Measurements from ENCODE around the gene MGP.
A peak's percentile ranks its signal among the peaks of the same experiment; 100 is the strongest.

Gene MGP

DNA sequence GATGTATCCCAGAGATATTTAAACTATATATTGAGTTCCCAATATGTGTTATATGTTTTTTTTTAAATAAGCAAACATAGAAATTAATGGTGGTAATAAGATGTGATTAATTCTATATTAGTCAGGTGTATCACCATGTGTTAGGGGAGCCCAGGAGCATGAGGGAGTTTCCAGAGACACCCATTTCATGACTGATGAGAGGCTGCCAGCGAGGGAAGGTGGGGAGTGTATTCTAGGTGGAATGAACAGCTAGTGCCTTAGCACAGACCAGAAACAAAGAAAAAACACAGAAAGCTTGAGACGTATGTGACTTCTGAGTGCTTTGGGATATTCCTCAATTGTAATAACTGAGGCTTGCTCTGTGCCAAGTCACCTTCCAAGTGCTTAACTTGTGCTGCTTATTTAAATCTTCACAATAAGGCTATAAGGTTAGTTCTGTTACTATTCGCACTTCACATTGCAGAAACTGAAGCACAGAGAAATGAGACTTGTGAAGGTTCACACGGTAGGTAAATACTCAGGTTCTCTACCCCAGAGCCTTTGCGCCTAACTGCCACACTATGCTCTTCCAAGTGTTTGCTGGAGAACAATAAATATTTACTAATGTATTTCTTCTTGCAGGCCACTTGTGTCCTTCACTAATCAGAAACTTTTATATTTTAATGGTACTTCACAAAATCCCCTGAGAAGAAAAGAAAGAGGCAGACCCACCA is 17.9 kb upstream of the MGP start:
- DNase-seq (ENCODE audit: low read depth), result no peak

- DNase-seq (ENCODE audit: low read depth), result no peak
These were observed 16.8 kb upstream of the MGP start for GRCh38 chr12:14902465-14902864.

DNA sequence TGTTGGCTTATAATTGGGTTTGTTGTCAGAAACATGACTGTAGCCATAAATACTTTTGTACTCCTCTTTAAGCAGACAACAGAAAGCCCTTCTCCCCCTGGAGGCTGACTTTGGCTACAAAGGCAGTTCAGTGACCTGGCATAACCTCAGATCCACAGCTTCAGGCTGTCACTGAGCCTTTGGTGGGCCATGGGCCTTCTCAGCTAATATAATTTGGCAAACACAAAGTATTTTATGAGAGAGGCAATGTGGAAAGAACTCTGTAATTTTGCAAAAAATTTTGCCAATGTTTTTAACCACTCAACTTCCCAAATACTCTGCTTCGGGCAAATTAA is 15.5 kb upstream of the MGP start:
- no peak for DNase-seq (ENCODE audit: low read depth)

- DNase-seq (ENCODE audit: low read depth), result no peak
These were observed 15.0 kb upstream of the MGP start for GRCh38 chr12:14900521-14901227.

GRCh38 chr12:14896521-14897169 is 11.0 kb upstream of the MGP start:
- peak; percentile 25 for DNase-seq (ENCODE audit: low read depth)

- DNase-seq (ENCODE audit: low read depth), result no peak
These were observed 8.0 kb upstream of the MGP start for GRCh38 chr12:14893506-14894250.

GRCh38 chr12:14892726-14893505 is 7.3 kb upstream of the MGP start:
- no peak for DNase-seq (ENCODE audit: low read depth)

- no peak for DNase-seq (ENCODE audit: low read depth)
These were observed 5.0 kb upstream of the MGP start for GRCh38 chr12:14890701-14891100.

- DNase-seq (ENCODE audit: low read depth), result no peak
These were observed 617 bp upstream of the MGP start for GRCh38 chr12:14886271-14886670.

GRCh38 chr12:14884458-14884878 is 1.2 kb downstream of the MGP start:
- peak; percentile 36 for DNase-seq (ENCODE audit: low read depth)

GRCh38 chr12:14883686-14884085 is 2.0 kb downstream of the MGP start:
- no peak for DNase-seq (ENCODE audit: low read depth)

GRCh38 chr12:14880890-14881453 is 4.7 kb downstream of the MGP start:
- no peak for DNase-seq (ENCODE audit: low read depth)

DNA sequence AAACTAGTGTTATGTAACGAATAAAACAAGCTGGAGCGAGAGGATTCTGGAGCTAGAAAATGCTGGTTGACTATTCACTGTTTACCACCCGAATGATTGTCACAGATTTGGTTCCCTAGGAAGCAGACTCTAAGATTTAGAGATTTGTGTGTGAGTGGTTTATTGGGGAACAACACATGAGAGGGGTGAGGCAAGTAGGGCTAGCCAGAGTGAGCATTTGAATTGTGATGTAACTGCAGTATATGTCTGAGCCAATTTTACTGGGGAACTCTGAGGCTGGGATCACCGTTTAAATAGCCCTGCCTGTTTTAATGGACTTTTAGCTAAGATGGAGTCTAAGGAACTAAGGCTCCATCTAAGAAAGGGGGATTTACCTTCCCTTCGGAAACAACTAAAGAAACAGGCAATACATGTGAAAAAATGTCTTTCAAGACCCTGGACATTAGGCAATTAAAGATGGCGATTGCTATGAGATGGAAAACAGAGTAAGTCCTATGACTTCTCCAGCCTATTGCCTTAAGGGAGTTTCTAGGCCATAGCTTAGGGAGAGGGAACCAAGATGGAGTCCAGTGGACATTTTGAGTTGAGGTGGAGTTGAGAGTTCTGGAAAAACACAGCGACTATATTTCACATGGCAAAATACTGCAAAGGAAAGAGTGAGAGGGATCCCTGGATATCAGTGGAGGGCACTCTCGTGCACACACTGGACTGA is 6.3 kb downstream of the MGP start:
- DNase-seq (ENCODE audit: low read depth), result no peak

DNA sequence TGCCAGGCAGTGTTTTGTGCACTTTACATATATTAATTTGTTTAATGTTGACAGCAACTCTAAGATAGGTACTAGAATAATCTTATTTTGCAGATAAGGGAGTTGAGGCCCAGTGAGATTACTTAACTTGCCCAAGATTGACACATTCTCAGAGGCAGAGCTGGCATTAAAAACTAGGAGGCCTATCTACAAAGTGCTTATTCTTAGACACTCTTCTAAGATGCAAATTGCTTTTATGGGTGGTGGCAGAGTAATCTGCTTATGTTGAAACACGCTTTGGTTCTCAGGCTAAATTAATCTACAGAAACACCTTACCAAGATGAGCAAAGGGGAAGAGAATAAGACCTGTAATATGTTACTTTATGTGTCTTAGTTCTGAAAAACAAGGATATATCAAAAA is 7.2 kb downstream of the MGP start:
- no peak for DNase-seq (ENCODE audit: low read depth)

DNA sequence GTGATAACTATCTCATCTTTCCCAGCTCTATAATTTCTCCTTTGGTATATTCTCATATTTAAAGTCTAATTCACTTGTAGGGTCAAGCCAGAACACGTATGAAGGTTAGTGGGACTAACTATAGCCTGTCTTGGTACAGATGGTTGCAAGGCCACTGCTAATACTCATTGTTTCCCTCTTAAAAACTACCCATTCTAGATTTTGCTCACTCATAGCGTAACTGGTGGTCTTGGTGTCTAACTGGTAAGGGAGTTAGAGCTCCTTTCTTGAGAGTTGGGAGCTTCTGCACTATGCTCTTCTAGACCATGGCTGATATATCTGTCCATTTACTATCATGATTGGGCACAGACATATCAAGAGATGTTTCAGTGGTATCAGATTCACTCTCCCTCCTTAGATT is 8.8 kb downstream of the MGP start:
- DNase-seq (ENCODE audit: low read depth), result no peak

DNA sequence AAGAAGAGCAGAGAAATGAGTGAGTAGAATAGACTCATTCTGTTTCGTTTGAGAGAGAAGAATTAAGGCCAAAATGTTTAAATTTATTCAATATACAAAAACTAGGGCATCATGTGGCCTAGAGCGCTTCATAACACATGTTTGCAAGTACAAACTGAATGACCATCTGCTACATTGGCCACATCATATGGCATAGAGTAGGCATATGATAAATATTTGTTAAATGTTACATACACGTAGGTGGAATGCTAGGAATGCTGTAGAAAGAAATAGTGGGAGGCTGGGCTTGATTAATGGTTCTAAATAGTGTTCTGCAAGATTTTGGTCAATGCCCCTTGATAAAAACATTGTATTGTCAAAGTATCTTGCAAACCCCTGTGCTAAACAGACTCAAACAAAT is 10.8 kb downstream of the MGP start:
- peak; percentile 42 for DNase-seq (ENCODE audit: low read depth)

DNA sequence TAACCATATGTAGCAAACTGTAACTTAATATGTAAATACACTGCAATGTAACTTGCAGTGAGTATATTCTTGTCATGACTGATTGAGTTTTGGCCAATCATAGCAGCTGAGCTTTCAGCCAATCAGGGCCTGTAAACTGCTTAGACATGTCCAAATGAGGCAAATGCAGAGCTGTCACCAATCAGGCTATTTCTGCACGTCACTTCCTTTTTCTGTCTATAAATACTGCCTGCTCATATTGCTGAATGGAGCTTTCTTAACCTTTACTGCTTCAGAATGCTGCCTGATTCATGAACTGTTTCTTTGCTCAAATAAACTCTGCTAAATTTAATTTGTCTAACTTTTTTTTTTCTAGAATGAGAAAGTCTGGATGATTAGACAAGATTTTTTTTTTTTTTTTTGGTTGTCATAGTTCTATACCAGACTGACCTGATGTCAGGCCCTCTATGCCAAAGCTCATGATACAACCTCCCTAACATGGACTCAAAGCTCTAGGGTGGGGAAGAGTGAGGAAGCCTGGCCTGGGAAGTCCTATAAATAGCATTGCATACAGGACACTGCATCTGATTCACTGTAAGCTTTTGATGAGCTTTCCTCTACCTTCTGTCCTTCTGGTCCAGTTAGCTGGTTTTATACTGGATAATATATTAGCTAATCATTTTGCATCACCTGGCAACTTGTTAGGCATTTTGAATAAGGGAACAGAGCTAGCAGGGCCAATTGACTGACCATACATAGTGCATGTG is 12.0 kb downstream of the MGP start:
- DNase-seq (ENCODE audit: low read depth), result no peak

GRCh38 chr12:14871886-14872285 is 13.8 kb downstream of the MGP start:
- DNase-seq (ENCODE audit: low read depth), result no peak

DNA sequence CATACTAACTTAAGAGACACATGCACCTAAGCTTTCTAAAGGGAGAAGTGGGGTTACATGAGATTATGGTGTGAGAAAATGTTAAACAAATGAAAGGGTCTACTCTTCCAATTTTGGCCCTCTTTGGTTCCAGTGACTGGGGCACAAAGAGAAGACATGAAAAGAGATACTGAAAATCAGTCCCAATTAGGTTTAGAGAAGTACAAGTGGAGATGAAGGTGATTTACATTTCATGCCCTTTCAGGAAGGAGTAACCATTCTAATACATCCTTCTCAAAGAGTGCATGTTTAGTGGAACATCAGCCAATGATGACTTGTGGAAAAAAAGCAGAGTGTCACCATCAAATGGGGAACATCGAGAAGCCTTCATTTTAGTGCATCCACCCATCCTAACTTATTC is 14.4 kb downstream of the MGP start:
- no peak for DNase-seq (ENCODE audit: low read depth)

GRCh38 chr12:14868916-14869506 is 16.6 kb downstream of the MGP start:
- DNase-seq (ENCODE audit: low read depth), result no peak

All from HS-5 (cell line).